Skeletal muscle satellite cell (primary cell): ENCODE results near the gene ELOVL7.

Experiments
- H3K27me3 ChIP-seq: 2 replicates; pipeline ENCODE4 v1.7.0; 2013; ENCODE audit warnings: low read length; ENCODE audit not compliant: control insufficient read depth, insufficient read depth
- H3K36me3 ChIP-seq: 2 replicates; pipeline ENCODE4 v1.7.0; 2013; ENCODE audit warnings: mild to moderate bottlenecking, control low read depth, low read length; ENCODE audit not compliant: insufficient read depth
- H3K4me1 ChIP-seq: 2 replicates; pipeline ENCODE4 v1.7.0; 2013; ENCODE audit warnings: low read length; ENCODE audit not compliant: control insufficient read depth, insufficient read depth
- H3K4me2 ChIP-seq: 2 replicates; pipeline ENCODE4 v1.7.0; 2013; ENCODE audit warnings: mild to moderate bottlenecking, low read length
- H3K4me3 ChIP-seq: 2 replicates; pipeline ENCODE4 v1.7.0; 2013; ENCODE audit warnings: low read length
- H3K9ac ChIP-seq: 2 replicates; pipeline ENCODE4 v1.7.0; 2013; ENCODE audit warnings: mild to moderate bottlenecking, low read depth, low read length, moderate library complexity
- H3K9me3 ChIP-seq: replicated peaks from 2 replicates; pipeline ENCODE4 v1.7.0; 2013; ENCODE audit warnings: mild to moderate bottlenecking, control low read depth, low read length

Gene ELOVL7

GRCh38 chr5:60789551-60789950 lies 54.5 kb downstream of the ELOVL7 start:
- Histone ChIP-seq H3K27me3 (peaks cover 14% of the 10 kb centered on the region), H3K36me3 (no peaks in the 10 kb centered on the region), H3K4me1 (no peaks in the 10 kb centered on the region), H3K4me3 (no peak overlapping the region), H3K9me3 (no peaks in the 10 kb centered on the region), H3K4me2 (no peak overlapping the region), H3K9ac (no peak overlapping the region)

GRCh38 chr5:60788863-60789513 lies 55.1 kb downstream of the ELOVL7 start:
- peaks cover 20% of the 10 kb centered on the region for H3K27me3 ChIP-seq
- no peak overlapping the region for H3K9ac ChIP-seq
- H3K4me2 ChIP-seq, result no peak overlapping the region
- H3K4me3 ChIP-seq, result no peak overlapping the region
- H3K9me3 ChIP-seq, result no peaks in the 10 kb centered on the region
- H3K36me3 ChIP-seq, result no peaks in the 10 kb centered on the region
- no peaks in the 10 kb centered on the region for H3K4me1 ChIP-seq

- no peaks in the 10 kb centered on the region for H3K4me1 ChIP-seq
- peaks cover 10% of the 10 kb centered on the region for H3K27me3 ChIP-seq
- no peaks in the 10 kb centered on the region for H3K36me3 ChIP-seq
- no peak overlapping the region for H3K4me2 ChIP-seq
- no peak overlapping the region for H3K9ac ChIP-seq
- no peaks in the 10 kb centered on the region for H3K9me3 ChIP-seq
- no peak overlapping the region for H3K4me3 ChIP-seq
Measured at GRCh38 chr5:60779466-60779865, 64.6 kb downstream of the ELOVL7 start.

- Histone ChIP-seq H3K4me2 (no peak overlapping the region), H3K9me3 (no peaks in the 10 kb centered on the region), H3K9ac (no peak overlapping the region), H3K4me1 (no peaks in the 10 kb centered on the region), H3K4me3 (no peak overlapping the region), H3K27me3 (no peaks in the 10 kb centered on the region), H3K36me3 (no peaks in the 10 kb centered on the region)
Measured at GRCh38 chr5:60776343-60776742, 67.7 kb downstream of the ELOVL7 start.

GRCh38 chr5:60765019-60765709 lies 78.9 kb downstream of the ELOVL7 start:
- no peaks in the 10 kb centered on the region for H3K4me1 ChIP-seq
- H3K27me3 ChIP-seq, result peaks cover 5% of the 10 kb centered on the region
- no peak overlapping the region for H3K4me3 ChIP-seq
- H3K4me2 ChIP-seq, result no peak overlapping the region
- H3K9me3 ChIP-seq, result no peaks in the 10 kb centered on the region
- H3K9ac ChIP-seq, result no peak overlapping the region
- H3K36me3 ChIP-seq, result no peaks in the 10 kb centered on the region

- no peak overlapping the region for H3K4me3 ChIP-seq
- no peak overlapping the region for H3K4me2 ChIP-seq
- H3K4me1 ChIP-seq, result no peaks in the 10 kb centered on the region
- no peaks in the 10 kb centered on the region for H3K36me3 ChIP-seq
- no peaks in the 10 kb centered on the region for H3K9me3 ChIP-seq
- H3K27me3 ChIP-seq, result peaks cover 9% of the 10 kb centered on the region
- no peak overlapping the region for H3K9ac ChIP-seq
Measured at GRCh38 chr5:60763061-60763460, 81.0 kb downstream of the ELOVL7 start.

- Histone ChIP-seq H3K4me2 (no peak overlapping the region), H3K27me3 (peaks cover 15% of the 10 kb centered on the region), H3K4me3 (no peak overlapping the region), H3K9me3 (no peaks in the 10 kb centered on the region), H3K9ac (no peak overlapping the region), H3K4me1 (no peaks in the 10 kb centered on the region), H3K36me3 (no peaks in the 10 kb centered on the region)
Measured at GRCh38 chr5:60754495-60754894, 89.6 kb downstream of the ELOVL7 start.

GRCh38 chr5:60744682-60745081 lies 99.4 kb downstream of the ELOVL7 start:
- H3K27me3 ChIP-seq, result peaks cover 26% of the 10 kb centered on the region
- H3K4me3 ChIP-seq, result no peak overlapping the region
- H3K9me3 ChIP-seq, result no peaks in the 10 kb centered on the region
- no peaks in the 10 kb centered on the region for H3K4me1 ChIP-seq
- no peak overlapping the region for H3K9ac ChIP-seq
- no peaks in the 10 kb centered on the region for H3K36me3 ChIP-seq
- no peak overlapping the region for H3K4me2 ChIP-seq

- Histone ChIP-seq H3K36me3 (no peaks in the 10 kb centered on the region), H3K4me2 (no peak overlapping the region), H3K4me1 (no peaks in the 10 kb centered on the region), H3K4me3 (no peak overlapping the region), H3K9ac (no peak overlapping the region), H3K9me3 (no peaks in the 10 kb centered on the region), H3K27me3 (peaks cover 20% of the 10 kb centered on the region)
Measured at GRCh38 chr5:60743511-60744314, 100.4 kb downstream of the ELOVL7 start.

- H3K27me3 ChIP-seq, result no peaks in the 10 kb centered on the region
- H3K36me3 ChIP-seq, result no peaks in the 10 kb centered on the region
- H3K4me2 ChIP-seq, result no peak overlapping the region
- H3K4me1 ChIP-seq, result no peaks in the 10 kb centered on the region
- H3K4me3 ChIP-seq, result no peak overlapping the region
- no peak overlapping the region for H3K9ac ChIP-seq
- H3K9me3 ChIP-seq, result no peaks in the 10 kb centered on the region
Measured at GRCh38 chr5:60740322-60740721, 103.7 kb downstream of the ELOVL7 start.

- Histone ChIP-seq H3K4me1 (no peaks in the 10 kb centered on the region), H3K9me3 (no peaks in the 10 kb centered on the region), H3K9ac (no peak overlapping the region), H3K4me3 (no peak overlapping the region), H3K4me2 (no peak overlapping the region), H3K27me3 (no peaks in the 10 kb centered on the region), H3K36me3 (no peaks in the 10 kb centered on the region)
Measured at GRCh38 chr5:60738933-60739332, 105.1 kb downstream of the ELOVL7 start.
